GM13977 (cell line): ENCODE data around the gene SENP5.

ENCODE experiments used
- DNase-seq: peaks from one replicate; pipeline ENCODE4 v3.0.0; 2012; ENCODE audit warnings: low spot score
- CTCF ChIP-seq: IDR thresholded peaks from 2 replicates; pipeline ENCODE4 v1.5.1; 2012; ENCODE audit warnings: mild to moderate bottlenecking, control low read depth; ENCODE audit not compliant: insufficient read depth; ENCODE audit errors: extremely low read depth, missing control alignments
- in situ Hi-C: fragments of 300-500 bp; cut with MboI; formaldehyde crosslinking; loops from one replicate; pipeline ENCODE4 v1.12.0; 2022; ENCODE audit warnings: low sequenced_read_pairs, low pct_unique_long_range_greater_than_20kb, mixed read lengths, inconsistent platforms; ENCODE audit not compliant: unreplicated experiment

The SENP5 gene

GRCh38 chr3:196968233-196969133, 100.8 kb downstream of the SENP5 start, which contains the start of gene PIGZ:
Gene PIGZ (minus strand): TSS chr3:196968833. CDS start chr3:196952031, 16,802 bp downstream.
- peak; percentile 85 for DNase-seq
- no peak for TF ChIP-seq CTCF
- in situ Hi-C loops: no loop called here

GRCh38 chr3:196969134-196969659, 101.5 kb downstream of the SENP5 start:
- no peak for TF ChIP-seq CTCF
- peak; percentile 82 for DNase-seq
- in situ Hi-C loops: no loop called here

GRCh38 chr3:196969660-196970546, 102.2 kb downstream of the SENP5 start:
- peak; percentile 91 for DNase-seq
- in situ Hi-C loops: loop anchor here (10.0 kb wide), 1 partner anchor 135 kb away; no protein-coding TSS in a partner anchor
- TF ChIP-seq CTCF: peak; percentile 96

- no peak for TF ChIP-seq CTCF
- in situ Hi-C loops: loop anchor here (10.0 kb wide), 1 partner anchor 136 kb away; no protein-coding TSS in a partner anchor
- peak; percentile 24 for DNase-seq
These were observed 102.9 kb downstream of the SENP5 start for GRCh38 chr3:196970547-196971093.

- DNase-seq: no peak
- TF ChIP-seq CTCF: no peak
- in situ Hi-C loops: loop anchor here (10.0 kb wide), 1 partner anchor 136 kb away; no protein-coding TSS in a partner anchor
These were observed 103.5 kb downstream of the SENP5 start for GRCh38 chr3:196971094-196971698.
